HEK293 (cell line): ENCODE data around the gene MMP12.

Experiments
- CTCF ChIA-PET: fragments of 350-600 bp; formaldehyde crosslinking; extraction: SDS; loops from one replicate; lab custom pipeline; 2021; ENCODE audit warnings: antibody characterized with exemption; lab: Yijun Ruan, JAX
- POLR2A ChIA-PET: fragments of 300-600 bp; formaldehyde crosslinking; extraction: SDS; loops from one replicate; lab custom pipeline; 2020; ENCODE audit warnings: antibody characterized with exemption, inconsistent platforms; lab: Yijun Ruan, JAX
- H3K27ac ChIP-seq: fragments of 200-500 bp; sonication (Bioruptor generic); 2 replicates; pipeline ENCODE4 v1.5.1; 2014; ENCODE audit warnings: low read depth, low read length, control low read depth, inconsistent platforms; ENCODE audit errors: extremely low read depth
- H3K36me3 ChIP-seq, 2 experiments: fragments of 200-500 bp in 1 of 2; sonication (Bioruptor generic) in 1 of 2; 1 replicate in 1 of 2; 2 replicates in 1 of 2; pipeline ENCODE4 v1.5.1; 2014 to 2017; ENCODE audit warnings: inconsistent platforms in 2 of 2, low read length in 2 of 2; ENCODE audit not compliant: control insufficient read depth in 2 of 2, insufficient read depth in 1 of 2
- H3K4me1 ChIP-seq: fragments of 200-500 bp; sonication (Bioruptor generic); 2 replicates; pipeline ENCODE4 v1.5.1; 2014; ENCODE audit warnings: mild to moderate bottlenecking, low read length, inconsistent platforms; ENCODE audit not compliant: control insufficient read depth, insufficient read depth
- H3K4me3 ChIP-seq: 2 replicates; pipeline ENCODE4 v1.5.1; 2011; ENCODE audit warnings: low read depth, mild to moderate bottlenecking, control low read depth, low read length, moderate library complexity
- H3K9me3 ChIP-seq: fragments of 200-500 bp; sonication (Bioruptor generic); 2 replicates; pipeline ENCODE4 v1.5.1; 2014; ENCODE audit warnings: low read depth, low read length, inconsistent platforms; ENCODE audit not compliant: control insufficient read depth, insufficient read depth
- FEZF1 ChIP-seq: fragments of 450-650 bp; formaldehyde crosslinking; IDR thresholded peaks from 2 replicates; pipeline ENCODE4 v1.5.1; 2016; ENCODE audit warnings: missing biosample characterization, missing genetic modification characterization
- GLIS1 ChIP-seq: fragments of 450-650 bp; formaldehyde crosslinking; IDR thresholded peaks from 2 replicates; pipeline ENCODE4 v1.5.1; 2016; ENCODE audit warnings: missing biosample characterization, missing genetic modification characterization
- HOXD13 ChIP-seq: sonication (generic); formaldehyde crosslinking; IDR thresholded peaks from 2 replicates; pipeline ENCODE4 v1.8.0; 2022; ENCODE audit warnings: missing genetic modification reagents, borderline replicate concordance
- KLF16 ChIP-seq: fragments of 450-650 bp; formaldehyde crosslinking; IDR thresholded peaks from 2 replicates; pipeline ENCODE4 v1.5.1; 2017; ENCODE audit warnings: missing biosample characterization, missing genetic modification characterization
- KLF9 ChIP-seq: fragments of 450-650 bp; formaldehyde crosslinking; IDR thresholded peaks from 2 replicates; pipeline ENCODE4 v1.5.1; 2016; ENCODE audit warnings: missing biosample characterization, missing genetic modification characterization, low read depth
- PRDM1 ChIP-seq: fragments of 450-650 bp; formaldehyde crosslinking; IDR thresholded peaks from 2 replicates; pipeline ENCODE4; 2016; ENCODE audit warnings: missing biosample characterization, missing genetic modification characterization
- SETDB1 ChIP-seq: IDR thresholded peaks from one replicate; pipeline ENCODE4 v1.6.1; 2017; ENCODE audit warnings: mild to moderate bottlenecking, low read length, moderate library complexity, mixed read lengths; ENCODE audit not compliant: insufficient read length
- TCF7L2 ChIP-seq: IDR thresholded peaks from 2 replicates; pipeline ENCODE4 v1.6.1; 2011; ENCODE audit warnings: low read depth, mild to moderate bottlenecking, inconsistent platforms, low read length, moderate library complexity, borderline replicate concordance
- YY1 ChIP-seq: fragments of 450-650 bp; formaldehyde crosslinking; IDR thresholded peaks from 2 replicates; pipeline ENCODE4 v1.5.1; 2018; ENCODE audit warnings: missing biosample characterization, missing genetic modification characterization
- ZBTB44 ChIP-seq: fragments of 450-650 bp; IDR thresholded peaks from 2 replicates; pipeline ENCODE4 v1.5.1; 2018; ENCODE audit warnings: missing biosample characterization, mild to moderate bottlenecking, missing genetic modification characterization
- ZFP3 ChIP-seq: fragments of 450-650 bp; formaldehyde crosslinking; IDR thresholded peaks from 2 replicates; pipeline ENCODE4 v1.5.1; 2016; ENCODE audit warnings: low read depth, missing biosample characterization, missing genetic modification characterization
- ZNF133 ChIP-seq: fragments of 450-650 bp; formaldehyde crosslinking; IDR thresholded peaks from 2 replicates; pipeline ENCODE4 v1.5.1; 2016; ENCODE audit warnings: missing biosample characterization, missing genetic modification characterization
- ZNF157 ChIP-seq: fragments of 450-650 bp; formaldehyde crosslinking; IDR thresholded peaks from 2 replicates; pipeline ENCODE4 v1.5.1; 2016; ENCODE audit warnings: missing biosample characterization, missing genetic modification characterization
- ZNF214 ChIP-seq: fragments of 450-650 bp; formaldehyde crosslinking; IDR thresholded peaks from 2 replicates; pipeline ENCODE4 v1.5.1; 2017; ENCODE audit warnings: missing biosample characterization, mild to moderate bottlenecking, missing genetic modification characterization, borderline replicate concordance
- ZNF416 ChIP-seq: fragments of 450-650 bp; formaldehyde crosslinking; IDR thresholded peaks from 2 replicates; pipeline ENCODE4 v1.5.1; 2016; ENCODE audit warnings: missing biosample characterization, missing genetic modification characterization
- ZNF449 ChIP-seq: fragments of 450-650 bp; formaldehyde crosslinking; IDR thresholded peaks from 2 replicates; pipeline ENCODE4 v1.5.1; 2017; ENCODE audit warnings: missing biosample characterization, mild to moderate bottlenecking, missing genetic modification characterization, moderate library complexity
- ZNF521 ChIP-seq: fragments of 450-650 bp; formaldehyde crosslinking; IDR thresholded peaks from 2 replicates; pipeline ENCODE4 v1.5.1; 2017; ENCODE audit warnings: missing biosample characterization, mild to moderate bottlenecking, missing genetic modification characterization
- ZNF530 ChIP-seq: fragments of 450-650 bp; formaldehyde crosslinking; IDR thresholded peaks from 2 replicates; pipeline ENCODE4 v1.5.1; 2016; ENCODE audit warnings: low read depth, missing biosample characterization, missing genetic modification characterization
- ZNF548 ChIP-seq: fragments of 450-650 bp; formaldehyde crosslinking; IDR thresholded peaks from 2 replicates; pipeline ENCODE4 v1.5.1; 2016; ENCODE audit warnings: missing biosample characterization, missing genetic modification characterization
- ZNF571 ChIP-seq: fragments of 450-650 bp; formaldehyde crosslinking; IDR thresholded peaks from 2 replicates; pipeline ENCODE4 v1.5.0; 2017; ENCODE audit warnings: missing biosample characterization, missing genetic modification characterization
- ZNF639 ChIP-seq: fragments of 450-650 bp; formaldehyde crosslinking; IDR thresholded peaks from 2 replicates; pipeline ENCODE4 v1.5.1; 2016; ENCODE audit warnings: missing biosample characterization, missing genetic modification characterization
- ZNF677 ChIP-seq: fragments of 450-650 bp; IDR thresholded peaks from 2 replicates; pipeline ENCODE4 v1.5.0; 2018; ENCODE audit warnings: missing biosample characterization, mild to moderate bottlenecking, missing genetic modification characterization, moderate library complexity
- ZNF843 ChIP-seq: fragments of 450-650 bp; formaldehyde crosslinking; IDR thresholded peaks from 2 replicates; pipeline ENCODE4 v1.5.1; 2016; ENCODE audit warnings: missing biosample characterization, missing genetic modification characterization

The MMP12 gene

GRCh38 chr11:102843489-102843888 lies 31.3 kb downstream of the MMP12 start, which contains the start of gene MMP3:
Gene MMP3 (minus strand): TSS chr11:102843609. CDS start chr11:102843546, 63 bp downstream.
- CTCF ChIA-PET = interaction anchor here (0.9 kb wide), 1 partner anchor 71 kb away, joined by 4 read pairs; no protein-coding TSS in a partner anchor
- Histone ChIP-seq H3K4me3 (no peak within 1 kb of the TSS), H3K9me3 (no peaks in the 10 kb centered on the region), H3K27ac (no peak within 1 kb of the TSS), H3K4me1 (no peaks in the 10 kb centered on the region), H3K36me3 (no peaks in the 10 kb centered on the region)
- TF ChIP-seq ZNF449 (tag by site-specific recombination) = no peak
- POLR2A ChIA-PET = no interaction called here

- no peaks in the 10 kb centered on the region for H3K9me3 ChIP-seq
- H3K27ac ChIP-seq = no peak overlapping the region
- H3K36me3 ChIP-seq = no peaks in the 10 kb centered on the region
- no peak overlapping the region for H3K4me3 ChIP-seq
- CTCF ChIA-PET = no interaction called here
- TF ChIP-seq SETDB1 = no peak
- no peak for TF ChIP-seq ZNF214
- TF ChIP-seq TCF7L2 = no peak
- TF ChIP-seq PRDM1 (tag by site-specific recombination) = no peak
- TF ChIP-seq HOXD13 = no peak
- TF ChIP-seq ZFP3 = no peak
- TF ChIP-seq ZNF157 (tag by site-specific recombination) = no peak
- no peak for TF ChIP-seq ZNF639 (tag by site-specific recombination)
- TF ChIP-seq ZNF530 (tag by site-specific recombination) = no peak
- no peak for TF ChIP-seq ZNF843
- no peak for TF ChIP-seq ZNF521 (tag by site-specific recombination)
- TF ChIP-seq ZNF416 = no peak
- TF ChIP-seq ZNF677 (tag by site-specific recombination) = no peak
- no peak for TF ChIP-seq ZNF133
- no peak for TF ChIP-seq KLF16 (tag by site-specific recombination)
- no peak for TF ChIP-seq FEZF1 (tag by site-specific recombination)
- no peak for TF ChIP-seq KLF9 (tag by site-specific recombination)
- TF ChIP-seq, all 188 proteins: peak for 0
- POLR2A ChIA-PET = no interaction called here
- H3K4me1 ChIP-seq = no peaks in the 10 kb centered on the region
These were observed 31.9 kb downstream of the MMP12 start for GRCh38 chr11:102842930-102843329.

- Histone ChIP-seq H3K27ac (no peak overlapping the region), H3K4me1 (no peaks in the 10 kb centered on the region; the same call in 1 of the 2 replicates), H3K9me3 (no peaks in the 10 kb centered on the region), H3K36me3 (no peaks in the 10 kb centered on the region), H3K4me3 (no peak overlapping the region)
- POLR2A ChIA-PET = no interaction called here
- no peak for TF ChIP-seq ZBTB44 (tag by site-specific recombination)
- peak; percentile 78 for TF ChIP-seq GLIS1 (tag by site-specific recombination)
- no peak for TF ChIP-seq ZNF548
- no peak for TF ChIP-seq YY1
- TF ChIP-seq ZNF571 (tag by site-specific recombination) = no peak
- CTCF ChIA-PET = no interaction called here
These were observed 34.8 kb downstream of the MMP12 start for GRCh38 chr11:102840018-102840417.
